NCI-H146 treated with DMSO at 0.1 percent for 48 hours (cell line): ENCODE data around the gene TBCE.

Experiments
- DNase-seq: peaks from one replicate; lab custom pipeline; 2025; ENCODE audit not compliant: unreplicated experiment; lab: John Stamatoyannopoulos, UW

The TBCE gene

DNA sequence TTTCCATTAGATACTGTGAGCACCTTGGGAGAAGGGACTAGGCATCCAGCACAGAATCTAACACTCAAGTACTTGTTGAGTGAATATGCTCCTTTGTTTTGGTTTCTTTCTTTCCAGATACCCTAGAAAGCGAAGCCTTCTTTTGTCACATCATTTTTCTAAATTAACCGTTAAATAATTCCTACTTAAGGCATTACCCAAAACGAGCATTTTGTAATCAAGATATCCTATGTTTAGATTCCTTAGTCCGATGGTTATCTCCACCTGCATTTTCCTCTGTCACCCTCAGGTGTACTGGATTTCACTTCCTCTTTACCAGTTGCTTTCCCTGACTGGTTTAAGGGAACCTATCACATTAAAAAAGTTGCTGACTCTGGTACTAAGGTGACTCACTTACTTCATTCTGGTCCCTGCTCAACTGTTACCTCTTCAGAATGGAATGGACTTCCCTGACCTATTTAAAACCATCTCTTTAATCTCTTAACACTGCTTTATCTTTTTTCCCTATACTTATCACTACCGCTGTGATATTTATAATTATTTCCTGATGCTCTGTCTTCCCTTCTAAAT lies 133.8 kb downstream of the TBCE start:
- no peak for DNase-seq
